ENCODE data around the gene MC3R. TPM values are rescaled to one million over a fixed set of nuclear protein-coding genes. Genes with fewer than 3 reads are reported as not detected.

Gene MC3R
- total and polyA plus RNA-seq, 8 donors = not detected

DNA sequence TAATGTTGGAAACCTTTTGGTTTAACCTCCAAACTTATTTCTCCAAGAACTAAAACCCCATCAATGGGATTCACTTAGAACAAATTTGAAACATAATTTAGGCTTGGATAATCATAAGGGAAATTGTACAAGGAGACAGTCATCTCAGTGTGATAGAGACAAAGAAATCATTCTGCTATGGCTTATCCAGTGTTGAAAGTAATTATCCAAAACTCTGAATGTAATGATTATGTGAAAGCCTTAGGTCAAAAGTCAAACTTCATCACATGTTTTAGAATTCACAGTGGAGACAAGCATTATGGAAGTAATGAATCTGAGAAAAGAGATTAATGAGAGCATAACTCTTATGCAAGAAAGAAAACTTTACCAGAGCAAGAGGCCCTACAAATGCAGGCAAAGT lies 20.0 kb downstream of the MC3R start:
- Histone ChIP-seq H3K9me3 (no peaks in the 10 kb centered on the region), H3K4me1 (no peaks in the 10 kb centered on the region), H3K27me3 (peaks cover 0 to 20% (median 12%) of the 10 kb centered on the region in 3 donors), H3K27ac (no peak overlapping the region), H3K36me3 (no peaks in the 10 kb centered on the region), H3K4me3 (no peak overlapping the region)
- TF ChIP-seq POLR2A (IDR thresholded peaks at IDR 0.05) (no peak), POLR2AphosphoS5 (IDR thresholded peaks at IDR 0.05) (no peak), EP300 (IDR thresholded peaks at IDR 0.05) (no peak)
- TF ChIP-seq, protein P1, sequence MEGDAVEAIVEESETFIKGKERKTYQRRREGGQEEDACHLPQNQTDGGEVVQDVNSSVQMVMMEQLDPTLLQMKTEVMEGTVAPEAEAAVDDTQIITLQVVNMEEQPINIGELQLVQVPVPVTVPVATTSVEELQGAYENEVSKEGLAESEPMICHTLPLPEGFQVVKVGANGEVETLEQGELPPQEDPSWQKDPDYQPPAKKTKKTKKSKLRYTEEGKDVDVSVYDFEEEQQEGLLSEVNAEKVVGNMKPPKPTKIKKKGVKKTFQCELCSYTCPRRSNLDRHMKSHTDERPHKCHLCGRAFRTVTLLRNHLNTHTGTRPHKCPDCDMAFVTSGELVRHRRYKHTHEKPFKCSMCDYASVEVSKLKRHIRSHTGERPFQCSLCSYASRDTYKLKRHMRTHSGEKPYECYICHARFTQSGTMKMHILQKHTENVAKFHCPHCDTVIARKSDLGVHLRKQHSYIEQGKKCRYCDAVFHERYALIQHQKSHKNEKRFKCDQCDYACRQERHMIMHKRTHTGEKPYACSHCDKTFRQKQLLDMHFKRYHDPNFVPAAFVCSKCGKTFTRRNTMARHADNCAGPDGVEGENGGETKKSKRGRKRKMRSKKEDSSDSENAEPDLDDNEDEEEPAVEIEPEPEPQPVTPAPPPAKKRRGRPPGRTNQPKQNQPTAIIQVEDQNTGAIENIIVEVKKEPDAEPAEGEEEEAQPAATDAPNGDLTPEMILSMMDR (IDR thresholded peaks at IDR 0.05) = no peak
- DNase-seq = no peak
- intact Hi-C loops (cut with DNase I; ENCODE audit: low total_unique reads) = no loop called here

DNA sequence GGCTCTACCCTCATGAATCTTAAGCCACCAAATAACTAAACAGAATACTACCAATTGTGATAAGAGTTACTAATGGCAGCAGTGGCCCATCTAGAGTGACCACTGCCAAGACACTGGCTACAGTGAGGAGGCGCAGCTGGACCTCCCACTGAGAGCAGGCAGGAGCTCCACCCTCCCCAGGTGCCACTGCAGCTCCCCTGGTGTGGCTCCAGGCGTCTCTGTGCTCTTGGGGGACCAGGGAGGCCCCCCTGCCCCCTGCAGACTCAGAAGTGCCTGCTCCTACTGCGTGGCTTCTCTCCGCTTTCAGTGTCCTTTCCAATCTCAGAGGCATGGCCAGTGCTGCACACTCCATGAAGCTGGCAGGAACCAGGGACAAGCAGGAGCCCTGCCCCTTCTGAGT lies 23.4 kb downstream of the MC3R start:
- 53 to 69% (median 63%) methylated on average over 3 to 4 of the region's 4 CpGs for WGBS, 5 donors
- Histone ChIP-seq H3K36me3 (no peaks in the 10 kb centered on the region), H3K27ac (no peak overlapping the region), H3K4me1 (no peaks in the 10 kb centered on the region), H3K4me3 (no peak overlapping the region), H3K27me3 (peaks cover 0 to 6% (median 3%) of the 10 kb centered on the region in 3 donors), H3K9me3 (no peaks in the 10 kb centered on the region)
- TF ChIP-seq POLR2AphosphoS5 (IDR thresholded peaks at IDR 0.05) = no peak
- TF ChIP-seq POLR2A (IDR thresholded peaks at IDR 0.05) = no peak
- TF ChIP-seq, protein P1 (IDR thresholded peaks at IDR 0.05) = no peak
- TF ChIP-seq EP300 (IDR thresholded peaks at IDR 0.05) = no peak
- intact Hi-C loops (cut with DNase I; ENCODE audit: low total_unique reads) = no loop called here
- no peak for DNase-seq

DNA sequence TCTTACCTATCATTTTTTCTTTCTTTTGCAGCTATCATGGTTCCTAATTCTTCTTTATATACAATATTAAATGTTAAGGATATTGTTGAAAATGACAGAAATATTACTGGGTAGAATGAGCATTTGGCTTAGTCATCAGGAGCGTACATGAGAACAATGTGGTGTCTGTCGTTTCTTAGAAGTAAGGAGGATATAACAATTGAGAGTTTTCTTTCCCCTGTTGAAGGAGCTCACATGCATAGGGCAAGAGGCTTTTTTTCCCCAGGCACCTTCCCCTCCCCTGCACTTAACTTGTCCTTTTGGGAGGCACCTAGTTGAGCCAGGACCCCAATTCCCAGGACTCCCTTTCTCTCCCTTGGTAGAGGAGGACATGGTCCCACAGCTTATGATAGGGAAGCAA lies 25.0 kb downstream of the MC3R start:
- WGBS, 5 donors = 61 to 97% (median 87%) methylated on average over 2 of the region's 2 CpGs

DNA sequence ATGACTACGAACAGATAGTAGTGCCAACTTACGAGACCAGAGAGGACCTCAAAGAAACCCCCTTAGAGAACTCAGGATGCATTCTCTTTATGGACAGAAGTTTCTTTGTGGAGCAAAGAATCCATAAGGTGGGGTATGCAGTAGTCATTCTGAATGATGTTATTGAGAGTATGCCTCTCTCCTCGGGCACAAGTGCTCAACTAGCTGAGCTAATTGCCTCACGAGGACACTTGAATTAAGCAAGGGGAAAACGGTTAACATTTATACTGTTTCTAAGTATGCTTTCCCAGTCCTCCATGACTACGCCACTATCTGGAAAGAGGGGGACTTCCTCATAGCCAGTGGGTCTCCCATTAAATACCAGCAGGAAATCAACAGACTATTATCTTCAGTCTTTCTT lies 25.6 kb downstream of the MC3R start:
- Histone ChIP-seq H3K4me1 (no peaks in the 10 kb centered on the region), H3K36me3 (no peaks in the 10 kb centered on the region), H3K4me3 (no peak overlapping the region), H3K27ac (no peak overlapping the region), H3K27me3 (peaks cover 0 to 3% (median 3%) of the 10 kb centered on the region in 3 donors), H3K9me3 (peaks cover 0 to 9% (median 0%) of the 10 kb centered on the region in 4 donors)
- WGBS, 5 donors = 76 to 87% (median 85%) methylated on average over 6 of the region's 6 CpGs
- no peak for DNase-seq
- intact Hi-C loops (cut with DNase I; ENCODE audit: low total_unique reads) = no loop called here
- TF ChIP-seq, protein P1 (IDR thresholded peaks at IDR 0.05) = no peak
- no peak for TF ChIP-seq POLR2AphosphoS5 (IDR thresholded peaks at IDR 0.05)
- TF ChIP-seq POLR2A (IDR thresholded peaks at IDR 0.05) = no peak
- no peak for TF ChIP-seq EP300 (IDR thresholded peaks at IDR 0.05)

More for the DNA sequence above, 25.0 kb downstream of the MC3R start:
- TF ChIP-seq EP300 (IDR thresholded peaks at IDR 0.05) (no peak), POLR2AphosphoS5 (IDR thresholded peaks at IDR 0.05) (no peak), POLR2A (IDR thresholded peaks at IDR 0.05) (no peak)
- TF ChIP-seq, protein P1 (IDR thresholded peaks at IDR 0.05) = no peak
- Histone ChIP-seq H3K36me3 (no peaks in the 10 kb centered on the region), H3K27ac (no peak overlapping the region), H3K27me3 (peaks cover 0 to 3% (median 3%) of the 10 kb centered on the region in 3 donors), H3K4me1 (no peaks in the 10 kb centered on the region), H3K9me3 (peaks cover 0 to 9% (median 0%) of the 10 kb centered on the region in 4 donors), H3K4me3 (no peak overlapping the region)
- DNase-seq = no peak
- intact Hi-C loops (cut with DNase I; ENCODE audit: low total_unique reads) = no loop called here
